Measurements from ENCODE around the gene GLCCI1.
"Not testable (repeated sequence)": the region's sequence is repeated elsewhere in the genome, so short reads cannot be mapped to it uniquely, and the experiment has no call there.

The GLCCI1 gene

DNA sequence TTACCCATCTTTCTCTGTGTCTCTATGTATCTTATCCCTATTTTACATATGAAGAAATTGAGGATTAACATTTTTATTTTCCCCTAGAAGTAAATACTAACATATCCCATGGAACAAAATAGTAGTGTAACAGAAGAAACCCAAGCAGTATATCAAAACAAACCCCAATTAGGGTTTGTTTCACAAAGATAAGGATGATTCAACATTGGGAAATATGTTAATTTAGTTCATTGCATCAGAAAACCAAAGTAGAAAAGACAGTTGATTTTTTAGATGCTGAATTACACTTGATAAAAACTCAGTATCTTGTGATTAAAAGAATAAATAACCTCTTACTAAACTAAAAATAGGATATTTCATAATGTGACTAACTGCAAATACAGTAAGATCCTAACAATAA lies 87.8 kb downstream of the GLCCI1 start:
- no peak for DNase-seq

DNA sequence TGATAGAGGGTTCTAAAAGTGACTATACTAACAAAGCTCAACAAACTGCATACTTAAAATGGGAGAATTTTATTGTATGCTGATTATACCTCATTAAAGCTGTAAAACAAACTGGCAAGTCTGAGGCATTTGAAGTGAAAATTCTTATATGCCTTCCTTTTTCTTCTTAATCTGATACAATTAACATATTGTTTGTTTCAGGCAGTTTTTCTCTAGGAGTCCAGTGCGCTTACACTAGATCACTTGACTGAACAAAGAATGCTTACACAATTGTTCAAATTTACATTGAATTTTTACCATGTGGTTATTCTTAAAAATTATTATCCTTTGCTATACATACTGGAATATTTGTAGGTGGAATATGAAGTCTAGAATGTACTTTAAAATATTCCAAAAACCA lies 89.0 kb downstream of the GLCCI1 start:
- no peak for DNase-seq

DNA sequence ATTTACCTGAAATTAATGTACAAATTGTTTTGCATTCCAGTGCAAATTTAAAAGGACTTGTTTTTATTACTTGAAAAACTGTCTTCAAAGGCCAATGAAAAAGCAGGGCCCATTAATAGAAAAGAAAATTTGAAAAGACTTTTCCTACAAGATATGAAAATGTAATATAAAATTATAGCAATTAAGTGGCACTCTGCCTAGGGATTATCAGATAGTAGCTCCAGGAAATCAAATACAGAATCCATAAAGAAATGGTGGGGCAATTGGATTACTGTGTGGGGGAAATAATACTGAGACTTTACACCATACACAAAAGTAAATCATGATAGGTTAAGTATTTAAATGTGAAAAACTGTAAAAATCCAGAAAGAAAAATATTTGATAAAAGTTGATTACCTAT lies 89.7 kb downstream of the GLCCI1 start:
- no peak for DNase-seq

DNA sequence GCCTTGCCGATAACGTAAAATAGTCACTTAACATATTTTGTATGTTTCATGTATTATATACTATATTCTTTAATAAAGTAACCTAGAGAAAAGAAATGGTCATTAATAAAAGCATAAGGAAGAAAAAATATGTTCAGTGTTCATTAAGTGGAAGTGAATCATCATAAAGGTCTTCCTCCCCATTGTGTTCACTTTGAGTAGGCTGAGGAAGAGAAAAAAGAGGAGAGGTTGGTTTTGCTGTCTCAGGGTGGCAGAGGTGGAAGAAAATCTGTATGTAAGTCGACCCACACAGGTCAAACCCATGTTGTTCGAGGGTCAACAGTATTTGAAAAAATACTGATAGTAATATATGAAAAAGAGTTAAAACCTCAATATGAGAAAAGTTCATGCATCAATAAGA lies 90.3 kb downstream of the GLCCI1 start:
- DNase-seq, result no peak

DNA sequence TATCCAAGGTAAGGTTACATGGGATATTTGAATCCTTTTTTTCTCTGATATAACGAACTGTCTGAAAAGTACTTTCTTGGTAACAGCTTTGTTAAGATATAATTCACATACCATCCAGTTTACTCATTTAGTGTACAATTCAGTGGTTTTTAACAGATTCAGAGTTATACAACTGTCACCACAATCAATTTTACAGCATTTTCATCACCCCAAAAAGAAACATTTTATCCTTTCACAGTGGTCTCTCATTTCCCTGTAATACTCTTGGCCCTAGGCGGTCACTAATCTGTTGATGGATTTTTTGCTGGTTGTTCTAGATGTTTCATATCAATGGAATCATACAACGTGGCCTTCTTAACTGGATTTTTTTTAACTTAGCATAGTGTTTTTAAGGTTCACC lies 91.6 kb downstream of the GLCCI1 start:
- DNase-seq, result no peak

DNA sequence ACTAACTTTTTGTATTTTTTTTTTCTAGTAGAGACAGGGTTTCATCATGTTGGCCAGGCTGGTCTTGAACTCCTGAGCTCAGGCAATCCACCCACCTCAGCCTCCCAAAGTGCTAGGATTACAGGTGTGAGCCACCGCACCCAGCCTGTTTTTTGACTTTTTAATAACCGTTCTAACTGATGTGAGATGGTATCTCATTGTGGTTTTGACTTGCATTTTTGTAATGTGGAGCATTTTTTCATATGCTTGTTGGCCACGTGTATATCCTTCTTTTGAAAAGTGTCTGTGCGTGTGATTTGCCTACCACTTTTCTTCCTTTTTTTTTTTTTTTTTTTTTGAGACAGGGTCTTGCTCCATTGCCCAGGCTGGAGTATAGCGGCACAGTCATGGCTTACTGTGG lies 94.7 kb downstream of the GLCCI1 start:
- DNase-seq, result not testable (repeated sequence)

DNA sequence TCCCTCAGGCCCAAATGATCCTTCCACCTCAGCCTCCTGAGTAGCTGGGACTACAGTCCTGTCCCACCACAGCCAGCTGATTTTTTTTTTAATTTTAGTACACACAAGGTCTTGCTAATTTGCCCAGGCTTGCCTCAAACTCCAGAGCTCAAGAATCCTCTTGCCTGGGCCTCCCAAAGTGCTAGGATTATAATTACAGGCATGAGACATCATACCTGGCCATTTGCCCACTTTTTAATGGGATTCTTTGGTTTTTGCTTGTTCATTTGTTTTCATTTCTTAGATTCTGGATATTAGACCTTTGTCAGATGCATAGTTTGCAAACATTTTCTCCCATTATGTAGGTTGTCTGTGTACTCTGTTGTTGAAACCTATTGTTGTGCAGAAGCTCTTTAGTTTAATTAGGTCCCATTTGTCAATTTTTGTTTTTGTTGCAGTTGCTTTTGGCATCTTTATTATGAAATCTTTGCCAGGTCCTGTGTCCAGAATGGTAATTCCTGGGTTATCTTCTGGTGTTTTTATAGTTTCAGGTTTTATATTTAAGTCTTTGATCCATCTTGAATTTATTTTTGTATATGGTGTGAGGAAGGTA lies 95.2 kb downstream of the GLCCI1 start:
- no peak for DNase-seq

DNA sequence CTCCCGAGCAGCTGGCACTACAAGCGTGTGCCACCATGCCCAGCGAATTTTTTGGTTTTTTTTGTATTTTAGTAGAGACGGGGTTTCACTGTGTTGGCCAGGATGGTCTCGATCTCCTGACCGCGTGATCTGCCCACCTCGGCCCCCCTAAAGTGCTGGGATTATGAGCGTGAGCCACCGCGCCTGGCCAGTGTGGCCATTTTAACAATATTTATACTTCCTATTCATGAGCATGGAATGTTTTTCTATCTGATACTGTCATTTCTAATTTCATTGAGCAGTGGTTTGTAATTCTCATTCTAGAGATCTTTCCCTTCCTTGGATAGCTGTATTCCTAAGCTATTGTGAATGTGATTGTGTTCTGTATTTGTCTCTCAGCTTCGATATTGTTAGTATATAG lies 96.2 kb downstream of the GLCCI1 start:
- DNase-seq, result no peak

DNA sequence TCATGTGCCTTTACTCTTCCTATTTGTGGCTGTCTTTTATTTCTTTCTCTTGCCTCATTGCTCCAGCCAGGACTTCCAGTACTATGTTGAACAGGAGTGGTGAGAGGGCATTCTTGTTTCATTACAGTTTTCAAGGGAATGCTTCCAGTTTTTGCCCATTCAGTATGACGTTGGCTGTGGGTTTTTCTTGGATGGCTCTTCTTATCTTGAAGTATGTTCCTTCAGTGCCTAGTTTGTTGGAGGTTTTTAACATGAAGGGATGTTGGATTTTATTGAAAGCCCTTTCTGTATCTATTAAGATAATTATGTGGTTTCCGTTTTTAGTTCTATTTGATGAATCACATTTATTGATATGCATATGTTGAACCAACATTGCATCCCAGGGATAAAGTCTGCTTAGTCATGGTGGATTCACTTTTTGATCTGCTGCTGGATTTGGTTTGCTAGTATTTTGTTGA lies 96.8 kb downstream of the GLCCI1 start:
- DNase-seq, result no peak

DNA sequence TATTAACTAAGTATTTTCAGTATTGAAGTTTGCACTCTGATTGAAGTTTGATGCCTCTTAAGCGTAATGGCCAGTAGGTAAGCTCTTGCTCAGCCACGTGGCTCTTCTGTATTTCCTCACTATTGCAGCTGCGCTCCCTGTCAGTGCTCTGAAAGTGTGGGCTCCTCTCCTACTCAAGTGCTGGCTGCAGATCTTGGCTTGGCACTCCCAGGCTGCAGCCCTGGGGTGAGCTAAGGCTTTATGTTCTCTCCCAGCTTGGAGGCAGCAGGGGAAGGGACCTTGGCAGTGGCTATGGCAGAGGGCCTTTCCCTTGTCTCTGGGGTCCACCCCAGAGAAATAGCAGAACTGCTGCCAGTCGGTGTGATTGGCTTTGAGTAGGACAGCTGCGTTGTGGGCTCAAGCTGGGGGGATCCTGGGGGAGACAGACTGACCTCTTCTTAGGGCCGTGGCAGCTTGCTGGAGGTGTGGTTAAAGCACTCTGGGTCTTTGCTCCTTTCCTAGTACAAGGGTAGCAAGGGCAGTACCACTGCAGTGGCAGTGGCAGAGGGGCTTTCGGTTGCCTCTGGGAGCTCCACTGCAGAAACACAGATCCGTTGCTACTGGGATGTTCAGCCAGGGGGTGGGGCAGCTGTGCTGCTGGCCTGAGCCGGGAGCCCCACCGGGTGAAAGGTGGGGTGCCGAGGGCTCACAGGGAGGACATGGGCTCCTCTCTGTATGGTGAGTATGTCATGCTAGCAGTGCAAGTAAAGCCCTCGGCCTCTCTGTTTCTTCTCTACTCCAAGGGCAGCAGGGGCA lies 100.5 kb downstream of the GLCCI1 start:
- DNase-seq, result no peak

DNA sequence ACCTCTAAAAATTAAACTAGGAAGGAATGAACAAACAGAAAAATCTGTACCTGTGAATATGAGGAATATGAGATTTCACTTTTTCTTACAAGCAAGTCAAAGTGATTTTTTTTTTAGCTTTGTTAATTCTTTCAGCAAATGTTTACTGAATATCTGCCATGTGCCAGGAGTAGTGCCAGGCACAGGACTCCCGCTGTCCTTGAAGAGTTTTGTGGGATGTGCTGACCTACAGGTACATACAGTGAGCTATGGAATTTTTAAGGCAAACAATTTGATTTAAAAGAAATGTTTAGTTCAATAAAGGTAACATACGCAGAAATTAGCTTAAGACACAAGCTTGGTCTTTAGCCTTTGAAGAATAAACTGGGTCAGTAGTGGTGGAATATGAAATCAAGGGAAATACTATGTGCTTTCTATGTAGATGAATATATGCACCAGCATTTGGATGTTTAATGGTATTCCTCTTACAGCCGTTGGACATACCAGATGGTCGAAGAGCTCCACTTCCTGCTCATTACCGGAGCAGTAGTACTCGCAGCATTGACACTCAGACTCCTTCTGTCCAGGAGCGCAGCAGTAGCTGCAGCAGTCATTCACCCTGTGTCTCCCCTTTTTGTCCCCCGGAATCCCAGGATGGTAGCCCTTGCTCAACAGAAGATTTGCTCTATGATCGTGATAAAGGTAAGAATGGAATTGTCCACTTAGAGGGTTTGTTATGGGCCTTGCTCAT lies 102.0 kb downstream of the GLCCI1 start:
- DNase-seq, result no peak

DNA sequence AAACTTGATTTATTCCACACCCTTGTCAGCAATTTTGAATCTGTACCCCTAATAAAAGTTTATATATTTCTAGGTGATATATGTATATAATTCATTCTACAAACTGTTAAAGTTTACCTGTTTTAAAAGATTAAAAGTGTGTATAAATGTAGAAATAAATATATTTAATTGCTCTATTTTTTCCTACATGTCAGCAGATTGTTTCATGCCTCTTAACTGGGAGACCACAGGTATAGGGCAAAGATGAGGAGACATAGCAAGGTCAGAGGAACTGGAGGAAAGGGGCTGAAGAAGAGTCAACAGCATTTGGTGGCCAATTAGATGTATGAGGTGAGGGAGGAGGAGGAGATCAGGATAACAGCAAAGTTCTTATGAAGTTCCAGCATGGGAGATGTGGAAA lies 109.8 kb downstream of the GLCCI1 start:
- DNase-seq, result no peak

DNA sequence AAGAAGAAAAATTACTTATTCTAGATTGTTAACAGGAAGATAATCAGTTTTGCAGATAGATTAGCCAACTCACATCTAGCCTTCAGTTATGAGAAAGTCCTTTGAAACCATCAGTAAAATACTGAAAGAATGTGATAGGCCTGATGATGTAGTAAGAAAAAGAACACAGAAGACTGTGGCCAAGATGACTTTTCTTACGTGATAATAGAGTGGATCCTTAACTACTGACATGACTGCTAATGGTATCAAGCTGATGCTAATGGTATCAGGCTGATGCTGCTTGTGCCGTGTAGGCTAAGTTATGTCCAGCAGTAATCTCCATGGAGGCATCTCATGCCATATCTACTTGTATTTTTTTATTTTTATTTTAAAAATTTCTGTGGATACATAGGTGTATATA lies 114.2 kb downstream of the GLCCI1 start:
- no peak for DNase-seq

DNA sequence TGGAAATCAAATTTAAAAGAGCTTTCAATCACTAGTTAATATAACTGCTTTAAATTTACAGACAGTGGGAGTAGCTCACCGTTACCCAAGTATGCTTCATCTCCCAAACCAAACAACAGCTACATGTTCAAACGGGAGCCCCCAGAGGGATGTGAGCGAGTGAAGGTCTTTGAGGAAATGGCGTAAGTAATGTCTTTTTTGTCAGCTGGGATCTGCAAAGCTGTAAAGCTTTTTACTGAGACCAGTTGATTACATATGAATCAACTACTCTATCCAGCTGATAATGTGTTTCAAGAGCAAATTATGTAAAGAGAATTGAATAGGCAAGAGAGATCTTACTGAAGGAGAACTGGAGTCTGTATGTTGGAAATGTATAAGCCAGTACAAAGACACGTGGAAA lies 116.2 kb downstream of the GLCCI1 start:
- DNase-seq, result no peak

DNA sequence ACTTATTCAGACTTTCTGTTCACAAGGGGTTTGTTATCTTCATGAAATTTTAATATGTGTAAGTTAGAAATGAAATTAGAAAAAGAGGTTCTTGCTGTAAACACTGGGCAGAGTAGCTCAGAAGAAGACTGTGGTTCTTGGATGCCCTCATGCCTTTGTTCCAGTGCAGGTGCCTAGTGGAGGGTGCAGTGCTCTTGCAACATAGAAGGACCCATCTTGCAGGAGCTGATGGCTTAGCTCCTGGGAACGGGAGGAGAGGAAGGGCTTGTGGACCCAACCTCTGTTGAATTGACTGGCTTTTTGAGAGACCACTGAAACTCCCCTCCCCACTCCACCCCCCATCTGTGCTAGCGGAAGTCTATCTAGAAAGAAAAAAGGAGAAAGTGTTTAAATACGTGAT lies 116.8 kb downstream of the GLCCI1 start:
- DNase-seq, result no peak

DNA sequence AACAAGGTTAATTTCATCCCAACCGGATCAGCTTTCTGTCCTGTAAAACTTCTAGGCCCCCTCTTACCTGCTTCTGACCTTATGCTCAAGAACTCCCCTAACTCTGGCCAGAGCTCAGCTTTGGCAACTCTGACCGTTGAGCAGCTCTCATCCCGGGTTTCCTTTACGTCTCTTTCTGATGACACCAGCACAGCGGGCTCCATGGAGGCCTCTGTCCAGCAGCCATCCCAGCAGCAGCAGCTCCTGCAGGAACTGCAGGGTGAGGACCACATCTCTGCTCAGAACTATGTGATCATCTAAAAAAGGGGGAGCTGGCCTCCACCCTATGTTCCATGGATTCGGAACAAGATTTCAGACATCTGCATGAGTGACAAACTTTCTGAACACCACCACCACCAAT lies 117.6 kb downstream of the GLCCI1 start:
- no peak for DNase-seq

DNA sequence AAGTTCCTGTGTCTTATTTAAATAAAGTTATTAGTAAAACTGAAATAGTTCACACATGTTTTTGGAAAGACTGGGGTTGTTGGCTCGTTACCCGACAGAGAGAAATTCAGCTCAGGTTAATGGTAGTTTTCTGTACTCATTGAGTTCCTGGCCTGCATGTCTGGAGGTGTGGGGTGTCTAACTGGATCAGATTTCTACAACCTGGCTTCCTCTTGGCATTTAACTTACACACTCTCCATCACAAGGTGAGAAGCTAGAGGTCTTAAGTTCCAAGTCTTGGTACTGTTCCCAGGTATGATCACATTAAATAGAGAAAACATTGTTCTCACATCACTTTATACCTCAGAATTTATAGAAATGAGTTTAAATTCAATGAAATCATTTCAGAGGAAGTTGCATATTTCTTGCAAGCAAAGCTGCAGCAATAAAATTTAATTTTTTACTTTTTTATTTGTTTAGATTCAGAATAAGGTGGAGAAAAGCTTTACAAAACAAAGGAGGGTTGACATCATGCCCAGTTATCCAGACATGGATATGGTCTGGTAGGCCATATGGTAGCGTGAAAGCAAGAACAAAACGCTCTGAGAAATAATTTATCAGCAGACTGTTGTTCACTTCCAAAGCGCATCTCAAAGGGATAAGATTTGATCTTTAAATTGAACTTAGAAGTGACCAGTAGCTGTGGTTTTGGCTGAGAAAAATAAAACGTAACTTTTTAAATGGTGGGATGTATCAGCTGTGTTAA lies 120.6 kb downstream of the GLCCI1 start:
- DNase-seq, result no peak

DNA sequence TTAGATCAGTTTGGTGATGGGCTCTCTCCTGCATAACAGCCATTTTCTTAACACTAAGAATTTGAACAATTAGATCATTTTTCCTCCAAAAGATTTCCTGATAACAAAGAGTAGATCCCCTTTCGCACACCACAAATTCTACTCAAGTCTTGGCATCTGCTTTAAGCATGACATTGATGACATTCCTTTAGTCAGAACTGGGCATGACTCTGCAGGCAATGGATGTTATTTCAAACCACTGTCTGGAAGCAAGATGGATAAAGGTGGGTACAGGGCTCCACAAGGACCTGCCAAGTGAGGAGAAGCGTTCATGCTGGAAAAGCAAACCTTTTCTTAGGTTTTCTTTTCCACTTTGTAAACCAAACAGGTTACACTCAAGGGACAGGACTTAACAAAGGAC lies 123.5 kb downstream of the GLCCI1 start:
- DNase-seq, result no peak

DNA sequence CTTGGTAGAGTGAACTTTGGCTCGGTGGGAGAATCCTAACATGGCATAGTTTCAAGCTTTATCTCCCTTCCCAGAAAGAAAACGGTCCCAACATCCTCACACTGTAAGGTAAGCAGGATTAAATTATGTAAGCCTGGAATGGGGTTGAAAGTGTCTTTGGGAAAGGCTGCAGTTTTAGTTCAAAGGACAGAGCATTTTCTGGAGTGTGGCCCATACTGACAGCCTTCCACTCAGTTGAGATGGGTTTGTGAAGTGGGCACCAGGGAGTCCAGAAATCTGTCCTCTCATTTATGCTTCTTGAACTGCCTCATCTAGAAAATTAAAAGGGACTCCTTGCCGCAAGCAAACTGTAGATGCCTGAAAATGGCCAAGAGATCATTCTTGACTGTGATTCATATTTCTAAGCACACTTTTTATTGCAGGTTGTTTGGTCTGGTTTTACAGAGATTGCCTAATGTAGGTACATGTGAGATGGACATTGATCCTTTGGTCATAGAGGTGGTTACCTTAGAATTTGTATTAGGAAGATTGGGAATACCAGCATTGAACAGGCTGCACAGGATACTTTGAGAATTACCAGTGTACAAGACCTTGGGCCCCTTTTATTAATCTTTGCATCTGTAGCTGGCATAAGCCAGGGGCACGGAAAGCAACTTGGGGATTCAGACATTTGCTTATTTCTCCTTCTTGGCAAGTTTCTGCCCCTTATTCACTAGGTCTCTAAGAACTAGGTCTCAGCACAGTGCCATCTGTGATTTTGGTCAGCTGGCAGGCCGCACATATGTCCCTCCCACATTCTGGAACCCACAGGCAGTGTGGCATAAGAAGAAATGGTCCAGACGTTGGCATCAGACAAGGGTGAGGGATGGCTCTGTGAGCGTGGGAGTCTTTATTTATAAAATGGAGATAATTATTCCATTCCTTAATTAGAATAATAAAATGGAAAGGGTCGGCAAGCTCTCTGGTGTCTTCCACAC lies 125.9 kb downstream of the GLCCI1 start:
- DNase-seq, result no peak

DNA sequence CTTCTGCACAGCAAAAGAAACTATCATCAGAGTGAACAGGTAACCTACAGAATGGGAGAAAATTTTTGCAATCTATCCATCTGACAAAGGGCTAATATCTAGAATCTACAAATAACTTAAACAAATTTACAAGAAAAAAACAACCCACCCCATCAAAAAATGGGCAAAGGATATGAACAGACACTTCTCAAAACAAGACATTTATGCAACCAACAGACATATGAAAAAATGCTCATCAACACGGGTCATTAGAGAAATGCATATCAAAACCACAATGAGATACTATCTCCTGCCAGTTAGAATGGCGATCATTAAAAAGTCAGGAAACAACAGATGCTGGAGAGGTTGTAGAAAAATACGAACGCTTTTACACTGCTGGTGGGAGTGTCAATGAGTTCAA lies 132.7 kb downstream of the GLCCI1 start:
- not testable (repeated sequence) for DNase-seq

DNA sequence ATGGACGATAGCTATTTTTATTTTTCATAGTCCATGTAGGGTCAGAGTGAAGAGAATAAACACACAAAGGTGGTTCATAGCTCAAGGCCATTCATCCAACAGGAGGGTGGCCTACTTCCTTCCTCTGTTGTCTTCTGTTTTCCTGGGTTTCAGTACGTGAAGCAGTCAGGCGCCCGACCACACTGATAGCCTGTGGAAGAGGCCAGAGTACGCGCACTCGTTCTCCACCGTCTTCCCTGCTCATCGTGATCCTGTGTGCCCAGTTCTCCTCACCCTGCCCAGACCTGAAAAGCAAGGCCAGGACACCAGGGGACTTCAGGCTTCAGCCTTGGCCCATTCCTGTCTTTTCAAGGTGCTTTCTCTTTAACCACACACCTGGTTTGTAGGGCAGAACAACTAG lies 134.7 kb downstream of the GLCCI1 start:
- no peak for DNase-seq

DNA sequence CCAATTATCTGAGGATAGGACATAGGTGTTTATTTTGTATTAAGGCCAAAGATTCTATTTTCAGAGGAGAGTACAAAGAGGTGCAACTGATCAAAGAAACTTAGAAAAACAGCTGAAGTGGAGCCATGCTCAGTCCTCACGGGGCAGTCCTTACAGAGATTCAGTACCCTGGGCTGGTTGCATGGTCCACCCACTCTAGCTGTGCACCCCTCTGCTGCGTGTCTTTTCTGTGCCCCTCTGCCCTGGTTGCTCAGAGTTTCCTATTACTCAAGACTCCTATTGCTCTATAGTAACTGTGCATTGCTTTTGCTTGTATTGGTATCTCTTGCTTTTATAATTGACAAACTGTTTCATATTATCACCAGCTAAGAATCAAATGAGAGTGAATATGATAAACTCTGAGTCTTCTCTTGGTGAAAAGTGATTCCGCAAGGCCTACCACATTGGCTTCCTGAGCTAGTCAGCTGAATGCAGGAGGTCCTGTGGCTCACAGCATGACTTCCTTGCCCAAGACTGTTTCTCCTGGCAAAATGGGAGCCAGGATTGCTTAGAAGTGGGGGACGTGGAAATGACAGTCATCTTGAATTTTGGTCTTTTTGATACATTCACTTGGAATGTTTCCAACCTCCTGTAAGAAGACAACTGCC lies 137.0 kb downstream of the GLCCI1 start:
- no peak for DNase-seq

Data from activated effector memory CD4-positive, alpha-beta T cell treated with Interleukin-2 at 50 U/mL for 16 hours (primary cell).